GM12878 (cell line): ENCODE data around the gene NAALADL2. TPM values are rescaled to one million over a fixed set of nuclear protein-coding genes. Genes with fewer than 3 reads are reported as not detected.
A peak's percentile ranks its signal among the peaks of the same experiment; 100 is the strongest.

Experiments used
- ATAC-seq: fragments of 200-7000 bp; cut with Tn5 transposase; 3 replicates; pipeline ENCODE4 v1.9.1; 2020; ENCODE audit warnings: mild to moderate bottlenecking, moderate library complexity
- BruUV-seq: library from RNA; stranded (reverse); fragments of 400-500 nt; replicated peaks from 2 replicates; lab custom pipeline; 2021; lab: Mats Ljungman, UMichigan
- CTCF ChIA-PET: fragments of 300-600 bp; sonication (Branson Sonifier 250); formaldehyde crosslinking; extraction: SDS; loops from one replicate; lab custom pipeline; 2021; ENCODE audit warnings: inconsistent platforms; lab: Yijun Ruan, JAX
- POLR2A ChIA-PET: fragments of 350-600 bp; formaldehyde crosslinking; extraction: SDS; loops from one replicate; lab custom pipeline; 2021; ENCODE audit warnings: inconsistent platforms; lab: Charles Lee
- RAD21 ChIA-PET: fragments of 300-600 bp; sonication (Branson Sonifier 250); formaldehyde crosslinking; loops from one replicate; lab custom pipeline; 2023; ENCODE audit warnings: antibody characterized with exemption; ENCODE audit not compliant: unreplicated experiment; lab: Charles Lee
- SMC1A ChIA-PET: fragments of 300-600 bp; sonication (Branson Sonifier 250); formaldehyde crosslinking; loops from one replicate; lab custom pipeline; 2023; ENCODE audit not compliant: unreplicated experiment, uncharacterized antibody; lab: Charles Lee
- DNase-seq: peaks from one replicate; pipeline ENCODE4 v3.0.0-alpha.2; 2011; ENCODE audit warnings: low read depth, low spot score
- FAIRE-seq: peaks from 3 replicates; lab custom pipeline; 2011; peaks lifted over from hg19 to GRCh38; lab: Jason Lieb, UNC
- H2AFZ ChIP-seq: 2 replicates; pipeline ENCODE4 v1.6.0; 2011; ENCODE audit warnings: low read depth, low read length, control low read depth; ENCODE audit not compliant: control insufficient read depth
- H3K27ac ChIP-seq: 2 replicates; pipeline ENCODE4 v1.5.1; 2011; ENCODE audit warnings: control low read depth; ENCODE audit not compliant: control insufficient read depth, insufficient read depth
- H3K27me3 ChIP-seq, 2 experiments: replicated peaks in 1 of 2; 2 replicates each; pipeline versions ENCODE4 v1.6.0 to v1.6.1; 2011; ENCODE audit warnings: low read length in 1 of 2; ENCODE audit not compliant: control insufficient read depth in 2 of 2, insufficient read depth in 2 of 2
- H3K36me3 ChIP-seq, 2 experiments: 2 replicates each; pipeline ENCODE4 v1.5.1; 2011; ENCODE audit warnings: low read length in 1 of 2; ENCODE audit not compliant: control insufficient read depth in 2 of 2, insufficient read depth in 2 of 2
- H3K4me1 ChIP-seq: 2 replicates; pipeline ENCODE4 v1.6.1; 2011; ENCODE audit warnings: mild to moderate bottlenecking, low read length, moderate library complexity, mixed read lengths; ENCODE audit not compliant: control insufficient read depth, insufficient read depth
- H3K4me2 ChIP-seq: 2 replicates; pipeline ENCODE4 v1.6.0; 2011; ENCODE audit warnings: control low read depth; ENCODE audit not compliant: control insufficient read depth, insufficient read depth
- H3K4me3 ChIP-seq: fragments of 200-600 bp; sonication (generic); 2 replicates; pipeline ENCODE4 v1.5.1; 2016
- H3K79me2 ChIP-seq: 2 replicates; pipeline ENCODE4 v1.6.0; 2011; ENCODE audit warnings: low read length; ENCODE audit not compliant: control insufficient read depth, insufficient read depth
- H3K9ac ChIP-seq: 2 replicates; pipeline ENCODE4 v1.8.0; 2011; ENCODE audit warnings: low read length, control low read depth, mixed read lengths; ENCODE audit not compliant: control insufficient read depth, insufficient read depth
- H3K9me3 ChIP-seq: replicated peaks from 3 replicates; pipeline ENCODE4 v1.5.1; 2011; ENCODE audit warnings: mild to moderate bottlenecking, low read length; ENCODE audit not compliant: control insufficient read depth, insufficient read depth
- H4K20me1 ChIP-seq: 2 replicates; pipeline ENCODE4 v1.6.0; 2011; ENCODE audit not compliant: control insufficient read depth, insufficient read depth
- GABPA ChIP-seq: IDR thresholded peaks from 2 replicates; pipeline ENCODE4 v1.6.1; 2014; ENCODE audit warnings: antibody characterized with exemption, low read depth, mild to moderate bottlenecking, inconsistent platforms
- NR2C1 ChIP-seq: fragments of 450-650 bp; IDR thresholded peaks from 2 replicates; pipeline ENCODE4 v1.6.1; 2017; ENCODE audit warnings: antibody characterized with exemption, mild to moderate bottlenecking, moderate library complexity
- POLR2A ChIP-seq: IDR thresholded peaks from 2 replicates; pipeline ENCODE4 v1.6.1; 2011; ENCODE audit warnings: low read depth, mild to moderate bottlenecking, low read length
- POLR2AphosphoS5 ChIP-seq: IDR thresholded peaks from 2 replicates; pipeline ENCODE4 v1.6.1; 2011; ENCODE audit warnings: mild to moderate bottlenecking, low read length, inconsistent platforms
- POU2F2 ChIP-seq: IDR thresholded peaks from 3 replicates; pipeline ENCODE4 v1.6.1; 2011; ENCODE audit warnings: low read depth, mild to moderate bottlenecking, low read length, borderline replicate concordance
- SREBF1 ChIP-seq: IDR thresholded peaks from 2 replicates; pipeline ENCODE4 v1.6.1; 2012; ENCODE audit warnings: mild to moderate bottlenecking, low read length
- SRF ChIP-seq, 2 experiments: IDR thresholded peaks; 2 replicates each; pipeline ENCODE4 v1.6.1; 2011; ENCODE audit warnings: low read depth in 2 of 2, low read length in 2 of 2, mild to moderate bottlenecking in 1 of 2, moderate library complexity in 1 of 2
- TARDBP ChIP-seq: IDR thresholded peaks from 2 replicates; pipeline ENCODE4 v1.6.1; 2016; ENCODE audit warnings: borderline replicate concordance
- ZBED1 ChIP-seq: IDR thresholded peaks from 2 replicates; pipeline ENCODE4 v1.6.1; 2016; ENCODE audit warnings: borderline replicate concordance
- WGBS: methylation state at CpG from one replicate; pipeline ENCODE4 v1.1.6; 2016; ENCODE audit warnings: low lambda C conversion rate; ENCODE audit not compliant: insufficient replicate concordance, insufficient coverage; ENCODE audit errors: missing lambda C conversion rate; 5-methylcytosine and 5-hydroxymethylcytosine counted together
- in situ Hi-C: fragments of 300-500 bp; cut with MboI; formaldehyde crosslinking; loops from 9 replicates; pipeline ENCODE4 v1.14.3; 2018; ENCODE audit warnings: mixed read lengths
- intact Hi-C: fragments of 100-400 bp; cut with micrococcal nuclease; formaldehyde crosslinking; loops from one replicate; pipeline ENCODE4 v1.14.2; 2022; ENCODE audit not compliant: unreplicated experiment
- polyA plus RNA-seq, 11 experiments: library from polyadenylated mRNA; depleted of rRNA in 4 of 11; unstranded in 6 of 11; stranded (reverse) in 5 of 11; fragments of >200 nt; fragmentation: Nextera tagmentation in 4 of 11; fragmentation: Illumina TruSeq in 1 of 11; extraction: Ambion mirVana in 4 of 11; extraction: Trizol in 1 of 11; gene quantifications; 1 replicate in 1 of 11; 2 replicates in 10 of 11; pipeline versions ENCODE4 v1.2.1 to v1.2.3, GENCODE V29; 2011 to 2016; ENCODE audit warnings: inconsistent platforms in 2 of 11, missing spikeins in 2 of 11, low read depth in 1 of 11
- total RNA-seq, 4 experiments: library from RNA; depleted of rRNA in 3 of 4; stranded (reverse); fragments of >200 nt in 3 of 4; fragmentation: Illumina TruSeq in 1 of 4; extraction: Trizol in 1 of 4; gene quantifications; 2 replicates each; pipeline versions ENCODE4 v1.2.1 to v1.2.3, GENCODE V29; 2013 to 2021
- TF ChIP-seq, protein P1 (sequence below): fragments of 450-650 bp; IDR thresholded peaks from 2 replicates; pipeline ENCODE4 v1.6.1; 2016; ENCODE audit warnings: mild to moderate bottlenecking
- TF ChIP-seq, protein P2 (sequence below): fragments of 150-350 bp; IDR thresholded peaks from 2 replicates; pipeline ENCODE4 v1.6.1; 2014; ENCODE audit warnings: mild to moderate bottlenecking, low read depth, low read length
- TF ChIP-seq, protein P3 (sequence below), 3 experiments: IDR thresholded peaks in 2 of 3; conservative IDR thresholded peaks in 1 of 3; 2 replicates each; pipeline ENCODE4 v1.5.1; 2011; ENCODE audit warnings: low read depth in 3 of 3, low read length in 3 of 3, mild to moderate bottlenecking in 3 of 3, control low read depth in 2 of 3, moderate library complexity in 2 of 3, inconsistent platforms in 1 of 3, mixed read lengths in 1 of 3; ENCODE audit not compliant: control insufficient read depth in 2 of 3, insufficient read depth in 1 of 3; ENCODE audit errors: extremely low read depth in 1 of 3

The NAALADL2 gene
- total and polyA plus RNA-seq, 10 of the 15 experiments (the other 5 are each of a cell fraction or from before 2014, with no cell fraction given) = 0.06 to 10.8 (median 0.46) TPM

DNA sequence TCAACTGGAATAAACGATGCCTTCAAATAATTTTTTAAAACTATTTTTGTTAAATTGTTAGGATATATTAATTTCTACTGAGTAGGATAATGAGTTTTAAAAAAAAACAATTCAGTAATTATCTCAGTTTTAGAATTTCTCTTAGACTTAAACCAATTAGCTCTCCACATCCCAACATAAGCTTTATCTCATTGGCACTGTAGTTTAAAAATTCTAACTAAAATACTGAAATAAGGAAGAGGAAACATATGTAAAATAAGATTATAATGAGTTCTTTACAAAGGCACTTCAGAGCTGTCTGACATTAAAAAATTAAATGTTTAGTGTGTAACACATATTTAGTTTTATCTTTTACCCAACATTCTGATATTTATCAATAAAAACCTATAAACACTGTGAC lies 558.3 kb downstream of the NAALADL2 start:
- ChIA-PET POLR2A (interaction anchor here (0.9 kb wide), 1 partner anchor 39 kb away, joined by 3 read pairs; no protein-coding TSS in a partner anchor), CTCF (interaction anchor here (0.6 to 2.5 kb wide), 6 partner anchors 26 to 142 kb away, joined by 3 to 11 read pairs (median 3); no protein-coding TSS in a partner anchor), RAD21 (interaction anchor here (0.8 to 2.8 kb wide), 10 partner anchors 10 to 154 kb away, joined by 3 to 13 read pairs (median 4); no protein-coding TSS in a partner anchor), SMC1A (interaction anchor here (0.7 to 2.9 kb wide), 19 partner anchors 9 to 150 kb away, joined by 3 to 18 read pairs (median 5); no protein-coding TSS in a partner anchor)
- H3K36me3 ChIP-seq = no peaks in the 10 kb centered on the region
- H2AFZ ChIP-seq = no peak overlapping the region
- no peaks in the 10 kb centered on the region for H3K79me2 ChIP-seq
- TF ChIP-seq POLR2AphosphoS5 (no peak), POU2F2 (no peak), SRF (IDR thresholded peaks at IDR 0.05; ENCODE audit: low read depth in 2 of 2, low read length in 2 of 2) (no peak), SREBF1 (no peak)
- TF ChIP-seq, protein P1, sequence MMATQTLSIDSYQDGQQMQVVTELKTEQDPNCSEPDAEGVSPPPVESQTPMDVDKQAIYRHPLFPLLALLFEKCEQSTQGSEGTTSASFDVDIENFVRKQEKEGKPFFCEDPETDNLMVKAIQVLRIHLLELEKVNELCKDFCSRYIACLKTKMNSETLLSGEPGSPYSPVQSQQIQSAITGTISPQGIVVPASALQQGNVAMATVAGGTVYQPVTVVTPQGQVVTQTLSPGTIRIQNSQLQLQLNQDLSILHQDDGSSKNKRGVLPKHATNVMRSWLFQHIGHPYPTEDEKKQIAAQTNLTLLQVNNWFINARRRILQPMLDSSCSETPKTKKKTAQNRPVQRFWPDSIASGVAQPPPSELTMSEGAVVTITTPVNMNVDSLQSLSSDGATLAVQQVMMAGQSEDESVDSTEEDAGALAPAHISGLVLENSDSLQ = no peak
- WGBS = 0% methylated on average over 1 of the region's 1 CpG
- no peak overlapping the region for H3K4me2 ChIP-seq
- intact Hi-C loops = no loop called here
- H3K27ac ChIP-seq = no peak overlapping the region
- H3K4me1 ChIP-seq = no peaks in the 10 kb centered on the region
- H3K9ac ChIP-seq = no peak overlapping the region
- H3K27me3 ChIP-seq = no peaks in the 10 kb centered on the region
- ATAC-seq (no peak), DNase-seq (no peak), FAIRE-seq (no peak)
- H3K9me3 ChIP-seq = no peaks in the 10 kb centered on the region
- no peaks in the 10 kb centered on the region for H4K20me1 ChIP-seq
- H3K4me3 ChIP-seq = no peak overlapping the region
- in situ Hi-C loops = no loop called here
- BruUV-seq = no TSS peak

DNA sequence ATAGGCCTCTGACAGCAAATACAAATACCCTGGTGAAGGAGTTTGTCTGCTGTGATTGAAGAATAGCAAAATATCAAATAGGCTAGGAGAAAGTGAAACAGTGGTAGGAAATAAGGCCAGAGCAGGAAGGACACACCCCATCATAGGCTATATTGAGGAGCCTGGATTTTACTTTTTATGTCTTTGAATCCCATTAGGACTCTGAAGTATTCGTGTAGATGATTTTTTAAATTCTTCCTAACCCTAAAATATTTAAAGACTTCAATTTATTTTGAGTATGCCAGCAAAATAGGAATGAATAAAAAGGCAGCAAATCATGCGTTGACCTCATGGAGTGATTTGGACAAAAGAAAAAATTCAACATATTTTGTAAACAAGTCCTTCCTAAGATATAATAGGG lies 562.8 kb downstream of the NAALADL2 start:
- H3K9me3 ChIP-seq = no peaks in the 10 kb centered on the region
- WGBS = 28% methylated on average over 2 of the region's 2 CpGs
- TF ChIP-seq ZBED1 (no peak), TARDBP (no peak), NR2C1 (no peak), GABPA (no peak), POLR2A (no peak)
- TF ChIP-seq, protein P2, sequence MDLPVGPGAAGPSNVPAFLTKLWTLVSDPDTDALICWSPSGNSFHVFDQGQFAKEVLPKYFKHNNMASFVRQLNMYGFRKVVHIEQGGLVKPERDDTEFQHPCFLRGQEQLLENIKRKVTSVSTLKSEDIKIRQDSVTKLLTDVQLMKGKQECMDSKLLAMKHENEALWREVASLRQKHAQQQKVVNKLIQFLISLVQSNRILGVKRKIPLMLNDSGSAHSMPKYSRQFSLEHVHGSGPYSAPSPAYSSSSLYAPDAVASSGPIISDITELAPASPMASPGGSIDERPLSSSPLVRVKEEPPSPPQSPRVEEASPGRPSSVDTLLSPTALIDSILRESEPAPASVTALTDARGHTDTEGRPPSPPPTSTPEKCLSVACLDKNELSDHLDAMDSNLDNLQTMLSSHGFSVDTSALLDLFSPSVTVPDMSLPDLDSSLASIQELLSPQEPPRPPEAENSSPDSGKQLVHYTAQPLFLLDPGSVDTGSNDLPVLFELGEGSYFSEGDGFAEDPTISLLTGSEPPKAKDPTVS = no peak
- TF ChIP-seq, protein P3, sequence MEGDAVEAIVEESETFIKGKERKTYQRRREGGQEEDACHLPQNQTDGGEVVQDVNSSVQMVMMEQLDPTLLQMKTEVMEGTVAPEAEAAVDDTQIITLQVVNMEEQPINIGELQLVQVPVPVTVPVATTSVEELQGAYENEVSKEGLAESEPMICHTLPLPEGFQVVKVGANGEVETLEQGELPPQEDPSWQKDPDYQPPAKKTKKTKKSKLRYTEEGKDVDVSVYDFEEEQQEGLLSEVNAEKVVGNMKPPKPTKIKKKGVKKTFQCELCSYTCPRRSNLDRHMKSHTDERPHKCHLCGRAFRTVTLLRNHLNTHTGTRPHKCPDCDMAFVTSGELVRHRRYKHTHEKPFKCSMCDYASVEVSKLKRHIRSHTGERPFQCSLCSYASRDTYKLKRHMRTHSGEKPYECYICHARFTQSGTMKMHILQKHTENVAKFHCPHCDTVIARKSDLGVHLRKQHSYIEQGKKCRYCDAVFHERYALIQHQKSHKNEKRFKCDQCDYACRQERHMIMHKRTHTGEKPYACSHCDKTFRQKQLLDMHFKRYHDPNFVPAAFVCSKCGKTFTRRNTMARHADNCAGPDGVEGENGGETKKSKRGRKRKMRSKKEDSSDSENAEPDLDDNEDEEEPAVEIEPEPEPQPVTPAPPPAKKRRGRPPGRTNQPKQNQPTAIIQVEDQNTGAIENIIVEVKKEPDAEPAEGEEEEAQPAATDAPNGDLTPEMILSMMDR (IDR thresholded peaks at IDR 0.05 in 2 of 3, conservative IDR thresholded peaks at IDR 0.05 in 1 of 3; ENCODE audit: control insufficient read depth in 2 of 3, extremely low read depth in 1 of 3, insufficient read depth in 1 of 3, low read depth in 3 of 3, low read length in 3 of 3) = no peak
- POLR2A ChIA-PET = no interaction called here
- 0 out of 3 replicates have a peak, but pooled peaks have one; percentile 18 for ATAC-seq
- no peaks in the 10 kb centered on the region for H3K27me3 ChIP-seq
- RAD21 ChIA-PET = interaction anchor here (1.2 to 1.4 kb wide), 2 partner anchors 11 to 517 kb away, joined by 3 to 4 read pairs; no protein-coding TSS in a partner anchor
- H3K4me3 ChIP-seq = no peak overlapping the region
- H3K4me1 ChIP-seq = no peaks in the 10 kb centered on the region
- H3K4me2 ChIP-seq = no peak overlapping the region
- no peaks in the 10 kb centered on the region for H3K36me3 ChIP-seq
- SMC1A ChIA-PET = interaction anchor here (1.2 kb wide), 1 partner anchor 146 kb away, joined by 7 read pairs; no protein-coding TSS in a partner anchor
- H2AFZ ChIP-seq = no peak overlapping the region
- no peaks in the 10 kb centered on the region for H4K20me1 ChIP-seq
- in situ Hi-C loops = no loop called here
- CTCF ChIA-PET = interaction anchor here (0.7 to 1.2 kb wide), 4 partner anchors 12 to 117 kb away, joined by 3 to 4 read pairs (median 4); no protein-coding TSS in a partner anchor
- no peak overlapping the region for H3K9ac ChIP-seq
- intact Hi-C loops = loop anchor here (5.0 kb wide), 1 partner anchor 520 kb away; no protein-coding TSS in a partner anchor
- no TSS peak for BruUV-seq
- H3K79me2 ChIP-seq = no peaks in the 10 kb centered on the region
- H3K27ac ChIP-seq = no peak overlapping the region
- no peak for FAIRE-seq
- DNase-seq = no peak
